HG03565 (cell line): ENCODE results near the gene RHD.
"Not testable (repeated sequence)": the region's sequence is repeated elsewhere in the genome, so short reads cannot be mapped to it uniquely, and the experiment has no call there.

Experiments used
- ATAC-seq: cut with Tn5 transposase; IDR thresholded peaks from one replicate; pipeline ENCODE4 v1.9.1; 2021; ENCODE audit warnings: mild to moderate bottlenecking, moderate library complexity; ENCODE audit not compliant: unreplicated experiment

The RHD gene

GRCh38 chr1:25256578-25256965 is 15.7 kb upstream of the RHD start:
- ATAC-seq: no peak

- no peak for ATAC-seq
Observed at GRCh38 chr1:25257196-25257595, 15.1 kb upstream of the RHD start.

DNA sequence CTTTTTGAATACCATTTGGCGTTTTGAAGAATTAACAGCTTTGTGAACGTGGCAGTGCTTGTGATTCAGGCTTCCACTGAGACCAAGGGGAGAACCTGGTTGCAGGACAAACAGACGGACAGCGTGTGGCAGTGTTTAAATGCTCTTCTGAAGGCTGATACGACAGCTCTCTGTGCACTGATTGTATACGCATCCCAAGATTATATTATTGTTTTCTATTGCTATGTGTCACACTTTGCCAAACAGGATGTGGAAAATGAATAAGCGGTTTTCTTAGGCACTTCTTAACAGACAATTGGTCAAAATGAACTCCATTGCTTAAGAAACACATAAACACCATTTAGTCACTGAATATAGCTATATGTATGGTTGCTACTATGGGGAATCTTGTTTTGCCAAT is 12.5 kb upstream of the RHD start:
- not testable (repeated sequence) for ATAC-seq

- not testable (repeated sequence) for ATAC-seq
Observed at GRCh38 chr1:25260336-25260735, 12.0 kb upstream of the RHD start.

DNA sequence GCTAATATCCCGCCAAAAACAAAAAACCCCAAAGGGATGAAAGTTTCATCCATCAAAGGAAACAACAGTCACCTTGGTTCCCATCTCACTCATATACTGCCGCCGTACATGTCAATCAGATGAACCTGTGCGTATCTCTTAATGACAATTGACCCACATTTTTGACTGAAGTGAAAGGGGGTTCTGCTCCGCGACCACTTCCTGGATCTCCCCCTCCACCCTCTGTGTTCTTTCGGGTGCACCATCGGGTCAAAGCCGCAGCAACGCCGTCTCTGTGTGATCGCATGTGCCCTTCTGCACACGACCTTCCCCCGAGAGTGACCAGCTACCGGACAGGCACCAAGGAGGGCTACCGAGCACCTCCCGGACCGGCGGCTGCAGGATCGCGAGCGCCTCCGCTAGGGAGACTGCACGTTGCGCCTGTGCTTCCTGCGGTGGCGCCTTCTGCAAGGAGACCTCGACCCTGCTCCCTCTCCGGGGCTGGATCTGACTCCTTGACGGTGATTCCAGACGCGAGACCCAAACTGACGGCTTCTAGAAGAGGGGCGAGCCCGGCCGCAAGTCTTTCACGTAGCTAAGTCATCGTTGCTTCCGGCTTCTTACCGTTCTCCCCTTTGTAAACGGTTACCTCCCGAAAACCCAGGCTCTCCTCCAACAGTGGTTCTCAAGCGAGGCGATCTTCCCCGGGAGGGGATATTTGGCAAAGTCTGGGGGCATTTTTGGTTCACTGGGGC is 5.6 kb upstream of the RHD start:
- ATAC-seq: peak; percentile 7

- peak; percentile 64 for ATAC-seq
Observed at GRCh38 chr1:25267288-25268142, 4.8 kb upstream of the RHD start.

- not testable (repeated sequence) for ATAC-seq
Observed at GRCh38 chr1:25268143-25268760, 4.1 kb upstream of the RHD start.

- not testable (repeated sequence) for ATAC-seq
Observed at GRCh38 chr1:25275648-25276047, 3.3 kb downstream of the RHD start.

DNA sequence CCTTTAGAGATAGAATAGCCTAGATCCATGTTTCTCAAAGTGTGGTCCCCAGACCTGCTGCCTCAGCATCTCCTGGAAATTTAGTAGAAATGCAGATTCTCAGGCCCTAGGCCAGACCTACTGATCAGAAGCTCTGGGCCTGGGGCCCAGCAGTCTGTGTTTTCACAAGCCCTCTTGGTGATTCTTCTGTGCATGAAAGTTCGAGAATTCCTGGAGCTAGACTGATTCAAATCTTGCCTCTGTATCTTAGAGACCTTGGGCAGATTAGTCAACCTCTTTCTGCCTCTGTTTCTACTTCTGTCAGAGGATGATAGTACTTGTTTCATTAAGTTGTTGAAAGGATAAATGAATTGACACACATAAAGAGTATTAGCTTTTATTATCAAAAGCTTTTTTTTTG is 5.0 kb downstream of the RHD start:
- ATAC-seq: not testable (repeated sequence)

DNA sequence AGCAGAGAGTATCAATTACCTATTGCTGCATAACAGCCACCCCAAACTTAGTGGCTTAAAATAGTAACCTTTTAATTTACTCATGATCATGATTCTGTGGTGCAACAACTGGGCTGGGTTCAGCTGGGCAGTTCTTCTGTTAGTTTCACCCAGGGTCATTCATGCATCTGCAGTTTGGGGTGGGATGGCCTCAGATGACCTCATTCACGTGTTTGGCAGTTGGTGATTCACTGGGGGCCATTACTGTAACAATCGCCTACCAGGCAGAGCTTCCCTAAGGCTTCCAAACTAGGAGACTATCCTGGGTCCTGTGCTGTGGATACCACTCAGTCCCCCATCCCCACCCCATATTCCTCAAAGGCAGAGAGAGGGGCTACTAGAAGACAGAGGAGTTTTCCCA is 6.0 kb downstream of the RHD start:
- ATAC-seq: not testable (repeated sequence)

DNA sequence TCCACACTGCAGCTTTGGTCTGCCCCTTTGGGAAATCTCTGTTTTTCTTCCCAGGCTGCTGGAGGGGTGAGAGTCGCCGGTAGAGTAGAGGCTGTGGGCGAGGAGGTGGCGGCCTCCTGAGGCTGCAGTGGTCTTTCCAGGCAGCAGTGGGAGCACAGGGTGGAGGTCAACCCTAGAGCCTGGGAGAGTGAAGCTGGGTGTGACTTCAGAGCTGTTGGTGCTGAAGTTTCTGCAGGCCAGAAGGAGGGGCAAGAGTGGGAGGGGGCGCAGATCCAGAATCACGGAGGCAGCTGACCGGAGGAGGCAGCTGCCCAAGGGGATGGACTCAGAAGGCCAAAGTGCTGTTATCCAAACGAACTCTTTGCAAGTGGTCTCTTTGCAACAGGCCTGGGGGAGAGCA is 6.5 kb downstream of the RHD start:
- not testable (repeated sequence) for ATAC-seq

GRCh38 chr1:25279693-25280111 is 7.4 kb downstream of the RHD start:
- ATAC-seq: not testable (repeated sequence)

GRCh38 chr1:25285862-25286261 is 13.6 kb downstream of the RHD start:
- not testable (repeated sequence) for ATAC-seq

DNA sequence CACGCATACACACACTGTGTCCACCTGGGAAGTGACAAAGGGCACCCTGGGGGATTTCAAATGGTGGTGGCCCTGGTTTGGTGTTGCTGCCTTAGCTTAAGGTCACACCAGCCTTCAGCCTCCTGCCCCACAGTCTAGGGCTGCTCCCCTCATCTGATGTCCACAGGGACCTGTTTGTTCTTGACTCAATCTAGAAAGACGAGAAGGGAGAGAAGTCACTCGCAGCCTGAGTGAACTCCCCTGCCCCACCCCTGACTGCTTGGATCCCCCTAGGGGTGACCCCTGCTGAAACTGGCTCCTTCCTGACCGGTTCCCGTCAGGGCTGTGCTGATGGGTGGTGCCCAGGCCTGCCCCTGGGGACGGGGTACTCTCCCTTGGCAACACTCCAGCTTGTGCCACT is 14.9 kb downstream of the RHD start:
- not testable (repeated sequence) for ATAC-seq

- ATAC-seq: not testable (repeated sequence)
Observed at GRCh38 chr1:25288573-25289101, 16.3 kb downstream of the RHD start.

DNA sequence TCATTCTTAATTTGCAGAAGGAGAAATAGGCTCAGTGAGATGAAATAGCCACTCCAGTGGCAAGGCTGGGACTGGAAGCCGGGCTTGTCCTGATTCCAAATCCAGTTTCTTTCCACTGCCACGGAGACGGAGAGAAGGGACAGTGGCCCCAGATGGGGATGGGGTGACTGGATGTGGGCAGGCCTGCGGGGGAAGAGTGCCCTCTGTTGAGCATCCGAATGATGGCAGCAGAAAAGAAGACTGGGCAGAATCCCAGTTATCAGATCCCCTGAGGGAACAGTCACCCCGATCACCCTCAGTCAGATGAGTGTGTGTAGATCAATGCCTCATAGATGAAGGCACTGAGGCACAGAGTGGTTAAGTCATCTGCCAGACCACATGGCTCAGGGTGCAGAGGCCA is 17.7 kb downstream of the RHD start:
- not testable (repeated sequence) for ATAC-seq

- ATAC-seq: not testable (repeated sequence)
Observed at GRCh38 chr1:25293426-25293825, 21.1 kb downstream of the RHD start.

DNA sequence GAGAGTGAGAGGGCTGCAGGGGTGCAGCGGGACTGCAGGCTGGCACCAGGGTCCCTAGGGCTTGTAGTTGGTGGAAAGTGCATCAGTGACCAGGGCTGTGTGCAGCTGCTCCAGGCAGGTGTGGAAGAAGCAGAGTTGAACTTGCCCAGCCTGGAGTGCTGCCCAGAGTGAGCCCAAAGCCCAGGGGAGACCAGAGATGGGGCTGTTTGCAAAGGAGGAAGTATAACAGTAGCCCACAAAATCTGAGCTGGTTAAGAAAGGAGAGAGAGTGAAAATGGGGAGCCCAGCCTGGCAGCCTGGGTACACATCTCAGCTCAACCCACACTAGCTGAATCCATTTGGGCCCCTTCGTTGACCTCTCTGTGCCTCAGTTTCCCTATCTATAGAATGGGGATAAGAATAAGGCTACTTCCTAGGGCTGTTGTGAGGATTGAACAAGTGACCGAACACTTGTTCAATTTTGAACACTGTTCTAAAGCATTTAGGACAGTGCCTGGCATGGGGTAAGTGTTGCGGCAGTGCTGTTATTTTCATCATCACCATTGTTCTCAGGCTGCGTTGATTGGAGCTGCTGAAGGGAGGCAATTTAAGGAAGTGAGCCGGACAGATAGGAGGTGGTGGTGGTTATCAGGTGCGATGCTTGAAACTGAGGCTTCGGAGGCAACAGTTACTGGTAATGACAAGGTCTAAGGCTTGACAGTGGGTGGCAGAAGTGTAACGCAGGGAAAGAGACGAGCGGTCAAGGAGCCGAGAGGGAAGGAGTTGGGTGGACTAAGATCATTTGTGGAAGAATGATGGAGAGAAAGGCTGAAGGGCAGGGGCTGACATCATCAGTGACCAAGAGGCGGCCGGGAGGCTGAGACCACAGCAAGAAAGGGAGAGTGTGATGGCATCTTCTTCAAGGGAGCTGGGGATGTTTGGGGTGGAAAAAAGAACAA is 22.8 kb downstream of the RHD start:
- ATAC-seq: not testable (repeated sequence)

- ATAC-seq: not testable (repeated sequence)
Observed at GRCh38 chr1:25296501-25296900, 24.2 kb downstream of the RHD start.

DNA sequence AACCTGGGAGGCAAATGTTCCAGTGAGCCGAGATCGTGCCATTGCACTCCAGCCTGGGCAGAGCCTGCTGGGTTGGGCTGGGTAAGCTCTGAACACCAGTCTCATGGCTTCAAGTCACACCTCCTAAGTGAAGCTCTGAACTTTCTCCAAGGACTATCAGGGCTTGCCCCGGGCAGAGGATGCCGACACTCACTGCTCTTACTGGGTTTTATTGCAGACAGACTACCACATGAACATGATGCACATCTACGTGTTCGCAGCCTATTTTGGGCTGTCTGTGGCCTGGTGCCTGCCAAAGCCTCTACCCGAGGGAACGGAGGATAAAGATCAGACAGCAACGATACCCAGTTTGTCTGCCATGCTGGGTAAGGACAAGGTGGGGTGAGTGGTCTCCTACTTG is 28.4 kb downstream of the RHD start:
- not testable (repeated sequence) for ATAC-seq
